KOPT-K1 (cell line): ENCODE data around the gene NDRG4.

Experiments
- H3K27ac ChIP-seq: fragments of 200-600 bp; sonication (generic); 2 replicates; pipeline ENCODE4 v1.5.1; 2016; ENCODE audit warnings: antibody characterized with exemption, mild to moderate bottlenecking, low read depth, low read length; ENCODE audit not compliant: poor library complexity, severe bottlenecking
- H3K36me3 ChIP-seq: fragments of 200-600 bp; sonication (generic); 2 replicates; pipeline ENCODE4 v1.5.1; 2017; ENCODE audit warnings: antibody characterized with exemption, mild to moderate bottlenecking, low read length, moderate library complexity; ENCODE audit not compliant: insufficient read depth
- H3K9me3 ChIP-seq: fragments of 200-600 bp; sonication (generic); 2 replicates; pipeline ENCODE4 v1.5.1; 2017; ENCODE audit warnings: antibody characterized with exemption, low read length, mild to moderate bottlenecking; ENCODE audit not compliant: insufficient read depth, poor library complexity, severe bottlenecking

Gene NDRG4, protein sequence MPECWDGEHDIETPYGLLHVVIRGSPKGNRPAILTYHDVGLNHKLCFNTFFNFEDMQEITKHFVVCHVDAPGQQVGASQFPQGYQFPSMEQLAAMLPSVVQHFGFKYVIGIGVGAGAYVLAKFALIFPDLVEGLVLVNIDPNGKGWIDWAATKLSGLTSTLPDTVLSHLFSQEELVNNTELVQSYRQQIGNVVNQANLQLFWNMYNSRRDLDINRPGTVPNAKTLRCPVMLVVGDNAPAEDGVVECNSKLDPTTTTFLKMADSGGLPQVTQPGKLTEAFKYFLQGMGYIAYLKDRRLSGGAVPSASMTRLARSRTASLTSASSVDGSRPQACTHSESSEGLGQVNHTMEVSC

DNA sequence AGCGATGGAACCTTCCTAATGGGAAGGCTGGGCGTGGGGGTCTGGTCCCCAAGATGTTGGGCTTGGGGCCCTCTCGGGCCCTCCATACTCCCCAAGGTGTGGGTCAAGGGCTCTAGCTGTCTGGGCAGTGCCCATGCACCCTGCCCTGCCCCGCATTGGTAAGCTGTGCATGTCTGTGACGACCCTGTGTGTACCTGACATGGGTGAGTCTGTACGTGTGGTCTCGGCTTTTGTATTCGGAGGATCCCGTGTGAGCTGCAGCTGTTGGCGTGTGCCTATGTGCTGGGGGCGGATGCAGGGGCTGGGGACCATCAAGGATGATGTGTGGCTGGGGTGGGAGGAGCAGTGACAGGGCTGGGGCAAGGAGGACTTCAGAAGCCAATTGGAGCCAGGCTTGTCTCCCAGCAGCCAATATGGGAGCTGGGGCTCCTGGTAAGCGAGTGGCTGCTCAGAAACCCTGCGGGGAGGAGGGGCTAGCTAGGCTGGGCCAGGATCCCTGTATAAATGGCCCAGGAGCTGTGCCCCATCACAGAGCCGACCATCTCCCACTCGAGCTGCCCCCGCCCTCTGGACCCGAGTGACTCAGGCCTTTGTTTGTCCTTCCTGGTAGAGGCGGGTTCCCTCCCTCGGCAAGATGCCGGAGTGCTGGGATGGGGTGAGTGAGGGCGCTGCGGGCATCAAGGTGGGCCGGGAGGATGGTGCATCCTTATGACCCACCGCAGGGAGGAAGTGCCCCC lies at the start of gene NDRG4:
TSS of gene NDRG4 (plus strand) at position 529 of the 737 bp plus-strand sequence. CDS start at position 635, 106 bp downstream.
- H3K27ac ChIP-seq = no peak within 1 kb of the TSS
- H3K36me3 ChIP-seq = no peaks in the 10 kb centered on the region

DNA sequence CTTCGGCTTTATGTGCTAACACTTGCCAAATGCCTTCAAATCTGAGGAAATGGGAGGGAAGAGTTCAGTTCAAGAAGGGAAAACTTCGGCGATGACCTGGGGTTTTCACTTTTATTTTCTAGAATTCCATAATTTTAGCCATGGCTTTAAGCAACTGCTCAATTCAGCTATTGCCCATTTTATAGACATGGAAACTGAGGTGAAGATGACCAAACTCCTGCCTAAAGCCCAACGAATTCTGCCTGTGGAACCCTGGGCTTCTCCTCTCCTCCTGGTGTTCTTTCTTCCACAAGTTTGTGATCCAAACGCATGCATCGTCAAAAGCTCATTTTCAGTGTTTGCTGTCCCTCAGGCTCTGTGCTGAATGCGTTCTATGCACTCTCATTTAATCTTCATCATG lies 49.4 kb upstream of the NDRG4 start:
- H3K27ac ChIP-seq = no peak overlapping the region
- no peaks in the 10 kb centered on the region for H3K9me3 ChIP-seq
- no peaks in the 10 kb centered on the region for H3K36me3 ChIP-seq

More for the DNA sequence above, at the start of gene NDRG4:
- no peaks in the 10 kb centered on the region for H3K9me3 ChIP-seq

- no peak overlapping the region for H3K27ac ChIP-seq
- no peaks in the 10 kb centered on the region for H3K9me3 ChIP-seq
- H3K36me3 ChIP-seq = no peaks in the 10 kb centered on the region
Measured at GRCh38 chr16:58451265-58451689, 48.7 kb upstream of the NDRG4 start.

- Histone ChIP-seq H3K27ac (no peak overlapping the region), H3K36me3 (no peaks in the 10 kb centered on the region)
Measured at GRCh38 chr16:58451945-58452401, 48.0 kb upstream of the NDRG4 start.

GRCh38 chr16:58452640-58453039 lies 47.3 kb upstream of the NDRG4 start:
- no peaks in the 10 kb centered on the region for H3K36me3 ChIP-seq
- no peaks in the 10 kb centered on the region for H3K9me3 ChIP-seq

More at GRCh38 chr16:58451945-58452401, 48.0 kb upstream of the NDRG4 start:
- H3K9me3 ChIP-seq = no peaks in the 10 kb centered on the region

DNA sequence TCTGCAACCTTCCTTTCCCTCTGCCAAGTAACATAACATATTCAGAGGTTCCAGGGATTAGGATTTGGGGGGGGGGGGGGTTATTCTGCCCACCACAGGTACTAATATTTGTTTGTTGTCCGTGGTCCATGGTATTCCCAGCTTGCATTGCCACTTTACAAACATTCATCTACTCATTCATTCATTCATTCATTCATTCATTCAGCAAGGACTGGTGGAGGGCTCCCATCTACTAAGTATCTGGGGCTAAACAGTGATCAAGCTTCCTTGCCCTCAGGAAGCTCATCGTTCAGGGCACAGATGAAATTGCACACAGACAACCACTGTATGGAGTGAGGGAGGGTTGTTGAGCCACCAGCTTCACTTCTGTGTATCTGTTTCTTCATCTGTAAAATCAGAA lies 45.8 kb upstream of the NDRG4 start:
- Histone ChIP-seq H3K27ac (no peak overlapping the region), H3K9me3 (no peaks in the 10 kb centered on the region), H3K36me3 (no peaks in the 10 kb centered on the region)

More at GRCh38 chr16:58452640-58453039, 47.3 kb upstream of the NDRG4 start:
- no peak overlapping the region for H3K27ac ChIP-seq

DNA sequence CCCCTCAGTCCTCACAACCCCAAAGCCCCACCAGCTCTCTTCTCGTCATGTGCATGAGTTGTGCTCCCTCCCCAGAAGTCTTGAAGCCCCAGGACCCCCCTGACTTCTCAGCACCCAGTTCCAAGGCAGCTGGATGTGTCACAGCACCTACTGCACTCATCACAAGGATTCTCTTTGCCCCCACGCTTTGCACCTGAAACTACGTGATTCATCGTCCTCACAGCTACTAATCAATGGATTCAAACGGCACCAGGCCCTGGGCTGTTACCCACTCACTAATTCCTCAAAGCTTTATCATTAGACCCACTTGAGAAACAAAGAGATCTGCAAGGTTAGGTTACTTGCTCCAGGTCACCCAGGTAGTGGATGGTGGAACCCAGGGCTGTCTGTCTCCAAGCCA lies 45.1 kb upstream of the NDRG4 start:
- Histone ChIP-seq H3K27ac (no peak overlapping the region), H3K36me3 (no peaks in the 10 kb centered on the region), H3K9me3 (no peaks in the 10 kb centered on the region)

DNA sequence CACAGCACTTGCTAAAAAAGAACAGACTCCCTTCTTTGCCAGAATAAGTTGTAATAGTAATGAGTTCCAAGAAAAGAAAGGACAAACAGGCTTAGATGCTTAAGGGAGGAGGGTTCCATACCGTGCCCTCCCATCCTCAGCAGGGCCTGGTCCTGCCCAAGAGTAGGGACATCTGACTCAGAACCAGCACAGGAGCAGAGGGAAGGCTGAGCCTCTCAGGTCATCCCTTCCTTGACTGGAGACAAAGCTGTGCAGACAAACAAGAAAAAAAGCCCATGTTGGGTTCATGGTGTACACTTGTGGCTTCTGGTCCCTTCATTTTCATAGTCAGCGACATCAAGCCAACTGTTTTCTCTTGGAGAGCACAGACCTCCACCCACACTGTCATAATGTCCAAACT lies 44.2 kb upstream of the NDRG4 start:
- Histone ChIP-seq H3K36me3 (no peaks in the 10 kb centered on the region), H3K27ac (no peak overlapping the region), H3K9me3 (no peaks in the 10 kb centered on the region)

DNA sequence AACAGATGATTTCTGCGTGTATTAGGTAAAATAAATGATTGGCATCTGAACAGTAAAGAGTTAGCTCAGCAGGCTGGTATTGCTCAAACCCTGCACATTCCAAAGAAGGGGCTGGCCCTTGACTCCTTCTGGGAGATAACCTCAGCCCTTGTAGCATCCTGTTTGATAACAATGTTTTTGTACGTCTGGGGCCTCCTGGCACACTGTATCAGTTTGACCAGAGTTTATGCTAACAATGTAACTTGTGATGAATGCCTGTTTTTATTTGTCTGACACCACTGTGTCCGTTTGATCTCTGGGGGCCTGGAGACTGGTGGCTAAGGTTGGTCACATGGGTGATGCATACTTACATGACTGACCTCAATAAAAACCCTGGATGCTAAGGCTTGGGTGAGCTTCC lies 43.8 kb upstream of the NDRG4 start:
- Histone ChIP-seq H3K9me3 (no peaks in the 10 kb centered on the region), H3K36me3 (no peaks in the 10 kb centered on the region), H3K27ac (no peak overlapping the region)

DNA sequence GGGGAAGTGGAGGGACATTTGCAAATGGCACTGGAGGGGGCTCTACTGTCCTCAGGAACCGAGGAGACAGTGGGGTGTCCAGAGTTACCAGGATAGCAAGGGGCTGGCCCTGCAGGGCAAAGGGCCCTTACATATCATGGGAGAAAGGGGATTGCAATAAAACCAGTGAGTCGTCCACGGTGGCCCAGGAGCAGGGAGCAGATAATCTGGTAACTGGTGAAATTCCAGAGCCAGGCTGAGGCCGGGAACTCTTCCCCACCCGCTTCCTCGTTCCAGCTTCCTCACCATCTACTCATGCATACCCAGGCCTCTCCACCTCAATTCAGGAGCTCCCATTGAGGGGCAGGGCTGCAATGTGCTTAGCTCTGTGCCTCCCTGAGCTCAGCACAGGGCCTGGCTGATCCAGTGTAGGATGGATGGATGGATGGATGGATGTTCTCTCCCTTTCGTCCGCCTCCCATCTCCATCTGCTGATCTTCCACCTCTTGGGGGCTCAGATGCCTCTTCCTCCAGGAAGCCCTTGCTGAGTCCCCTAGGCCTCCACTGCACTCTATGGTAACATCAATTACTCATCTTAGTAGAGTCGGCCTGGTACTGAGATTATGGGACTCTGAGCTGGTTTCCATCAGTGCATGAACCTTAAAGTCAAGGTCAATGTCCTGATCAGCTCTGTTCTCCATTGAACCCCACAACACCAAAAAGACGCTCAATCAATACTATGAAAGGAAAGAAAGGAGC lies 41.2 kb upstream of the NDRG4 start:
- H3K27ac ChIP-seq = no peak overlapping the region
- no peaks in the 10 kb centered on the region for H3K36me3 ChIP-seq
- H3K9me3 ChIP-seq = no peaks in the 10 kb centered on the region

DNA sequence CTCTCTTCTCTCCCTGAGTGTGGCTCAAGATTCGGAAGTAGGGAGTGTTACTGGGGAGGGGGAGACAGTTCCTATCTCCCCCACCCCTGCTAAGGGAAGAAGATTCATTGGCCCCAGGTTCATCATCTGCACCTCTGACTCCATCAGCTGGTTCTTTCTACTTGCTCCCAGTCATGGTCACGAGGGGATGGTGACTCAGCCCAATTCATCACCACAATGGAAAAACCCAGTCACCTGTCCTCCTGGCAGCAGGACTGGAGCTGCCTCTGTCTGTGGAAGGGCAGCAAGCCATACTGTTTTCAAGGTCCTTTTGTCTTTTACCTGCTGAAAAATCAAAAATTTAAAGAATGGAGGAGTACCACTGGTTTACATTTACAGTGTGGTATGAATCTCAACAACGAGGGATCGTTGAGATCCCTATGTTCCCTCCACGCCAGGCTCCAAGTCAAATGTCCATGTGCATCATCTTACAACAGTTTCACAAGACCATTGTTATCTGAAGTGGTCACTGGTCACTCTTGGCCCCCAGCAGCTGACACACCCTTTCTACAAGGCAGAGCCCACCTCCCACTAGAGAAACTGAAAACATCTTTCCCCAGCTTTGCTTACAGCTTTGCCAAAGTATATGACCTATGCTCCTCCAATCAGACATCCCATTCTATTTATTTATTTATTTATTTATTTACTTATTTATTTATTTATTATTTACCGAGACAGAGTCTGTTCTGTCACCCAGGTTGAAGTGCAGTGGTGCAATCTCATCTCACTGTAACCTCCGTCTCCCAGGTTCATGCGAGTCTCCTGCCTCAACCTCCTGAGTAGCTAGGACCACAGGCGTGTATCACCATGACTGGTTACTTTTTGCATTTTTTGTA lies 40.4 kb upstream of the NDRG4 start:
- no peak overlapping the region for H3K27ac ChIP-seq
- H3K9me3 ChIP-seq = no peaks in the 10 kb centered on the region

DNA sequence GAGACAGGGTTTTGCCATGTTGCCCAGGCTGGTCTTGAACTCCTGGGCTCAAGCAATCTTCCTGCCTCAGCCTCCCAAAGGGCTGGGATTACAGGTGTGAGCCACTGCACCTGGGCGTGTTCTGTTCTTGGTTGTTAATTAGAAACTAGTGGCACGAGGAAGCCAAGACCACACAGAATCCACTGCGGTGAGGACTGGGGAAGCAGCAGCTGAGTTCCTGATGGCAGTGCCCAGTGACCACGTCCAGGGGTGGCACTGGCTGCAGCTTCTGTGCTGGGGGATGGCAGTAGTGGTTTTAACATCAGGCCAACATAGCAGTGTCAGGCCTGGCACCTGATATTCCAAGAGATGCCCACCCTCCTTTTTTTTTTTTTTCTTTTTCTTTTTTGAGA lies 39.7 kb upstream of the NDRG4 start:
- Histone ChIP-seq H3K27ac (no peak overlapping the region), H3K36me3 (no peaks in the 10 kb centered on the region), H3K9me3 (no peaks in the 10 kb centered on the region)

More for the DNA sequence above, 40.4 kb upstream of the NDRG4 start:
- H3K36me3 ChIP-seq = no peaks in the 10 kb centered on the region

GRCh38 chr16:58461056-58461455 lies 38.9 kb upstream of the NDRG4 start:
- Histone ChIP-seq H3K27ac (no peak overlapping the region), H3K36me3 (no peaks in the 10 kb centered on the region), H3K9me3 (no peaks in the 10 kb centered on the region)

- no peaks in the 10 kb centered on the region for H3K9me3 ChIP-seq
- no peak overlapping the region for H3K27ac ChIP-seq
- no peaks in the 10 kb centered on the region for H3K36me3 ChIP-seq
Measured at GRCh38 chr16:58461640-58462039, 38.3 kb upstream of the NDRG4 start.
